ENCODE measurements around the gene MYO5B. TPM values are rescaled to one million over a fixed set of nuclear protein-coding genes. Genes with fewer than 3 reads are reported as not detected.
"Not testable (repeated sequence)": the region's sequence is repeated elsewhere in the genome, so short reads cannot be mapped to it uniquely, and the experiment has no call there.

The MYO5B gene
- total RNA-seq, 1 donor from 2014 or later = 1.8 TPM

- no peak for DNase-seq (ENCODE audit: extremely low read depth, low read depth, low spot score)
These were observed 380.8 kb downstream of the MYO5B start for GRCh38 chr18:49814147-49814499.

GRCh38 chr18:49813319-49814146 is 381.4 kb downstream of the MYO5B start, which contains the start of gene ACAA2:
TSS of gene ACAA2 (minus strand) at chr18:49813533. CDS start at chr18:49813484, 49 bp downstream.
- no peak for DNase-seq (ENCODE audit: extremely low read depth, low read depth, low spot score)

- no peak for DNase-seq (ENCODE audit: extremely low read depth, low read depth, low spot score)
These were observed 382.0 kb downstream of the MYO5B start for GRCh38 chr18:49813069-49813318.

GRCh38 chr18:49812286-49813068 is 382.5 kb downstream of the MYO5B start:
- DNase-seq (ENCODE audit: extremely low read depth, low read depth, low spot score) = no peak

GRCh38 chr18:49811151-49811938 is 383.6 kb downstream of the MYO5B start:
- no peak for DNase-seq (ENCODE audit: extremely low read depth, low read depth, low spot score)

- DNase-seq (ENCODE audit: extremely low read depth, low read depth, low spot score) = not testable (repeated sequence)
These were observed 386.3 kb downstream of the MYO5B start for GRCh38 chr18:49808553-49809191.

- DNase-seq (ENCODE audit: extremely low read depth, low read depth, low spot score) = no peak
These were observed 390.9 kb downstream of the MYO5B start for GRCh38 chr18:49804096-49804495.

- no peak for DNase-seq (ENCODE audit: extremely low read depth, low read depth, low spot score)
These were observed 392.3 kb downstream of the MYO5B start for GRCh38 chr18:49802623-49803022.

- not testable (repeated sequence) for DNase-seq (ENCODE audit: extremely low read depth, low read depth, low spot score)
These were observed 394.5 kb downstream of the MYO5B start for GRCh38 chr18:49800491-49800890.

GRCh38 chr18:49799806-49800205 is 395.1 kb downstream of the MYO5B start:
- not testable (repeated sequence) for DNase-seq (ENCODE audit: extremely low read depth, low read depth, low spot score)

- no peak for DNase-seq (ENCODE audit: extremely low read depth, low read depth, low spot score)
These were observed 396.9 kb downstream of the MYO5B start for GRCh38 chr18:49798001-49798400.

- no peak for DNase-seq (ENCODE audit: extremely low read depth, low read depth, low spot score)
These were observed 399.1 kb downstream of the MYO5B start for GRCh38 chr18:49795612-49796552.

GRCh38 chr18:49794743-49795142 is 400.2 kb downstream of the MYO5B start:
- no peak for DNase-seq (ENCODE audit: extremely low read depth, low read depth, low spot score)

- DNase-seq (ENCODE audit: extremely low read depth, low read depth, low spot score) = not testable (repeated sequence)
These were observed 405.3 kb downstream of the MYO5B start for GRCh38 chr18:49789560-49790134.

- no peak for DNase-seq (ENCODE audit: extremely low read depth, low read depth, low spot score)
These were observed 406.5 kb downstream of the MYO5B start for GRCh38 chr18:49788327-49788898.

GRCh38 chr18:49786019-49786720 is 408.8 kb downstream of the MYO5B start:
- no peak for DNase-seq (ENCODE audit: extremely low read depth, low read depth, low spot score)

- no peak for DNase-seq (ENCODE audit: extremely low read depth, low read depth, low spot score)
These were observed 410.3 kb downstream of the MYO5B start for GRCh38 chr18:49784427-49785185.

- not testable (repeated sequence) for DNase-seq (ENCODE audit: extremely low read depth, low read depth, low spot score)
These were observed 411.3 kb downstream of the MYO5B start for GRCh38 chr18:49783631-49784030.
